HCT116 (cell line): ENCODE measurements around the gene OSBP2. TPM values are rescaled to one million over a fixed set of nuclear protein-coding genes. Genes with fewer than 3 reads are reported as not detected.

Source experiments
- ATAC-seq: fragments of 200-7000 bp; cut with Tn5 transposase; 2 replicates; pipeline ENCODE4 v1.9.1; 2020; ENCODE audit warnings: mild to moderate bottlenecking, moderate library complexity
- BruUV-seq: library from RNA; stranded (reverse); fragments of 400-500 nt; replicated peaks from 2 replicates; lab custom pipeline; 2021; lab: Mats Ljungman, UMichigan
- CTCF ChIA-PET: fragments of 300-600 bp; sonication (Branson Sonifier 250); formaldehyde crosslinking; loops from one replicate; lab custom pipeline; 2021; ENCODE audit warnings: antibody characterized with exemption; lab: Charles Lee
- POLR2A ChIA-PET: fragments of 300-600, 350-600 bp; sonication (Branson Sonifier 250); formaldehyde crosslinking; loops from one replicate; lab custom pipeline; 2021; ENCODE audit warnings: antibody characterized with exemption; lab: Charles Lee
- RAD21 ChIA-PET, 2 experiments: fragments of 300-600 bp; sonication (Branson Sonifier 250); formaldehyde crosslinking; loops; one replicate each; lab custom pipeline; 2023; ENCODE audit warnings: low total read pairs in 2 of 2; ENCODE audit not compliant: uncharacterized antibody in 2 of 2, unreplicated experiment in 2 of 2, low non-redundant PET in 1 of 2; lab: Charles Lee
- DNase-seq: peaks from one replicate; pipeline ENCODE4 v3.0.0-alpha.2; 2010; ENCODE audit warnings: low read depth, low spot score
- H2AFZ ChIP-seq: fragments of 200-600 bp; shearing (Covaris generic), sonication (generic); 2 replicates; pipeline ENCODE4 v1.6.1; 2017; ENCODE audit warnings: low read depth, mixed run types, mixed read lengths, antibody characterized with exemption, low read length; ENCODE audit not compliant: poor library complexity, severe bottlenecking
- H3K27ac ChIP-seq: 2 replicates; pipeline ENCODE4 v1.5.1; 2012; ENCODE audit warnings: low read depth, low read length
- H3K27me3 ChIP-seq: fragments of 200-600 bp; sonication (generic); 2 replicates; pipeline ENCODE4 v1.6.1; 2016; ENCODE audit warnings: mixed run types, low read length, mixed read lengths; ENCODE audit not compliant: insufficient read depth
- H3K36me3 ChIP-seq, 2 experiments: fragments of 200-500 bp in 1 of 2; fragments of 200-600 bp in 1 of 2; sonication (Bioruptor generic) in 1 of 2; sonication (generic) in 1 of 2; 2 replicates each; pipeline versions ENCODE4 v1.5.1 to v1.6.1; 2014 to 2016; ENCODE audit warnings: low read length in 2 of 2, inconsistent platforms in 1 of 2, mixed read lengths in 1 of 2, mixed run types in 1 of 2; ENCODE audit not compliant: insufficient read depth in 2 of 2, control insufficient read depth in 1 of 2
- H3K4me1 ChIP-seq, 2 experiments: fragments of 200-600 bp in 1 of 2; sonication (generic) in 1 of 2; 2 replicates each; pipeline versions ENCODE4 v1.5.1 to v1.6.1; 2012 to 2017; ENCODE audit warnings: low read length in 2 of 2, inconsistent platforms in 1 of 2, mild to moderate bottlenecking in 1 of 2, mixed read lengths in 1 of 2, mixed run types in 1 of 2, moderate library complexity in 1 of 2; ENCODE audit not compliant: insufficient read depth in 2 of 2, control insufficient read depth in 1 of 2
- H3K4me2 ChIP-seq: fragments of 200-600 bp; sonication (generic); 2 replicates; pipeline ENCODE4 v1.6.1; 2017; ENCODE audit warnings: mixed run types, low read length, mixed read lengths
- H3K4me3 ChIP-seq, 2 experiments: fragments of 200-600 bp in 1 of 2; sonication (generic) in 1 of 2; replicated peaks in 1 of 2; 2 replicates each; pipeline ENCODE4 v1.5.1; 2011 to 2016; ENCODE audit warnings: low read length in 2 of 2, control low read depth in 1 of 2, low read depth in 1 of 2, mild to moderate bottlenecking in 1 of 2, mixed read lengths in 1 of 2, mixed run types in 1 of 2
- H3K79me2 ChIP-seq: fragments of 200-600 bp; sonication (generic); 2 replicates; pipeline ENCODE4 v1.6.1; 2017; ENCODE audit warnings: mild to moderate bottlenecking, mixed run types, low read length, moderate library complexity, mixed read lengths; ENCODE audit not compliant: insufficient read depth
- H3K9ac ChIP-seq: fragments of 200-600 bp; sonication (generic); 2 replicates; pipeline ENCODE4 v1.6.1; 2016; ENCODE audit warnings: low read length, mixed read lengths
- H3K9me2 ChIP-seq: fragments of 200-600 bp; sonication (generic), shearing (Covaris generic); 2 replicates; pipeline ENCODE4 v1.6.1; 2017; ENCODE audit warnings: mixed run types, mild to moderate bottlenecking, moderate library complexity; ENCODE audit not compliant: insufficient read depth
- H3K9me3 ChIP-seq, 2 experiments: fragments of 200-500 bp in 1 of 2; fragments of 200-600 bp in 1 of 2; sonication (Bioruptor generic) in 1 of 2; sonication (generic) in 1 of 2; 2 replicates each; pipeline ENCODE4 v1.6.1; 2014 to 2017; ENCODE audit warnings: low read length in 2 of 2, mixed read lengths in 2 of 2, inconsistent platforms in 1 of 2, low read depth in 1 of 2, mild to moderate bottlenecking in 1 of 2, mixed run types in 1 of 2, moderate library complexity in 1 of 2; ENCODE audit not compliant: control insufficient read depth in 1 of 2, insufficient read depth in 1 of 2
- H4K20me1 ChIP-seq: fragments of 200-600 bp; sonication (generic), shearing (Covaris generic); 2 replicates; pipeline ENCODE4 v1.6.1; 2017; ENCODE audit warnings: mixed run types, mild to moderate bottlenecking, moderate library complexity; ENCODE audit not compliant: insufficient read depth
- CBX3 ChIP-seq: IDR thresholded peaks from 2 replicates; pipeline ENCODE4 v1.6.1; 2012; ENCODE audit warnings: low read depth
- EGR1 ChIP-seq: IDR thresholded peaks from 2 replicates; pipeline ENCODE4 v1.6.1; 2012; ENCODE audit warnings: low read depth
- ELF1 ChIP-seq: IDR thresholded peaks from 2 replicates; pipeline ENCODE4 v1.6.1; 2012; ENCODE audit warnings: low read depth, borderline replicate concordance
- EZH2 ChIP-seq: fragments of 200-600 bp; sonication (generic); IDR thresholded peaks from 2 replicates; pipeline ENCODE4 v1.6.1; 2017; ENCODE audit warnings: antibody characterized with exemption, mixed run types
- EZH2phosphoT487 ChIP-seq: fragments of 200-600 bp; IDR thresholded peaks from 2 replicates; pipeline ENCODE4 v1.6.1; 2018; ENCODE audit warnings: antibody characterized with exemption, borderline replicate concordance
- FOSL1 ChIP-seq: IDR thresholded peaks from 2 replicates; pipeline ENCODE4 v1.6.1; 2012; ENCODE audit warnings: low read depth
- JUND ChIP-seq: IDR thresholded peaks from 2 replicates; pipeline ENCODE4 v1.6.1; 2012
- RAD21 ChIP-seq: IDR thresholded peaks from 2 replicates; pipeline ENCODE4 v1.6.1; 2012; ENCODE audit warnings: low read depth, mild to moderate bottlenecking
- SRF ChIP-seq: IDR thresholded peaks from 2 replicates; pipeline ENCODE4 v1.6.1; 2012; ENCODE audit warnings: low read depth
- TCF7L2 ChIP-seq: IDR thresholded peaks from 2 replicates; pipeline ENCODE4 v1.7.0; 2011; ENCODE audit warnings: borderline replicate concordance, inconsistent platforms; ENCODE audit not compliant: insufficient read depth, insufficient read length; ENCODE audit errors: extremely low read depth
- YY1 ChIP-seq: IDR thresholded peaks from 2 replicates; pipeline ENCODE4 v1.6.1; 2011; ENCODE audit warnings: low read length, low read depth, moderate library complexity, mild to moderate bottlenecking; ENCODE audit not compliant: insufficient replicate concordance; ENCODE audit errors: extremely low read depth
- ZFX ChIP-seq: fragments of 450-650 bp; IDR thresholded peaks from 2 replicates; pipeline ENCODE4 v1.6.1; 2017
- ZNF274 ChIP-seq: fragments of 200-500 bp; sonication (Bioruptor generic); IDR thresholded peaks from 2 replicates; pipeline ENCODE4 v1.6.1; 2014; ENCODE audit warnings: mild to moderate bottlenecking, low read depth, low read length, inconsistent platforms
- intact Hi-C: fragments of 100-400 bp; cut with micrococcal nuclease; formaldehyde crosslinking; loops from 2 replicates; pipeline ENCODE4 v1.10.0; 2022
- total RNA-seq: library from RNA; stranded (reverse); gene quantifications from one replicate; pipeline ENCODE4 v1.2.1, GENCODE V29; 2021; ENCODE audit not compliant: unreplicated experiment
- TF ChIP-seq, protein P1 (sequence below): IDR thresholded peaks from 2 replicates; pipeline ENCODE4 v1.6.1; 2011; ENCODE audit warnings: mild to moderate bottlenecking, low read length, moderate library complexity; ENCODE audit not compliant: insufficient replicate concordance; ENCODE audit errors: extremely low read depth
- TF ChIP-seq, protein P2 (sequence below): IDR thresholded peaks from 2 replicates; pipeline ENCODE4 v1.6.1; 2012
- TF ChIP-seq, protein P3 (sequence below): IDR thresholded peaks from 2 replicates; pipeline ENCODE4 v1.6.1; 2012; ENCODE audit warnings: low read depth
- TF ChIP-seq, protein P4 (sequence below), 3 experiments: fragments of 200-600 bp in 1 of 3; sonication (generic) in 1 of 3; IDR thresholded peaks in 2 of 3; conservative IDR thresholded peaks in 1 of 3; 2 replicates each; pipeline ENCODE4 v1.5.1; 2012 to 2017; ENCODE audit warnings: low read depth in 2 of 3, low read length in 2 of 3, antibody characterized with exemption in 1 of 3, borderline replicate concordance in 1 of 3, control low read depth in 1 of 3, mild to moderate bottlenecking in 1 of 3, mixed read lengths in 1 of 3, mixed run types in 1 of 3, moderate library complexity in 1 of 3; ENCODE audit not compliant: insufficient read depth in 1 of 3
- TF ChIP-seq, protein P5 (sequence below): IDR thresholded peaks from 2 replicates; pipeline ENCODE4 v1.6.1; 2012

The OSBP2 gene
- total RNA-seq, 1 experiment from 2014 or later: 12.9 TPM

DNA sequence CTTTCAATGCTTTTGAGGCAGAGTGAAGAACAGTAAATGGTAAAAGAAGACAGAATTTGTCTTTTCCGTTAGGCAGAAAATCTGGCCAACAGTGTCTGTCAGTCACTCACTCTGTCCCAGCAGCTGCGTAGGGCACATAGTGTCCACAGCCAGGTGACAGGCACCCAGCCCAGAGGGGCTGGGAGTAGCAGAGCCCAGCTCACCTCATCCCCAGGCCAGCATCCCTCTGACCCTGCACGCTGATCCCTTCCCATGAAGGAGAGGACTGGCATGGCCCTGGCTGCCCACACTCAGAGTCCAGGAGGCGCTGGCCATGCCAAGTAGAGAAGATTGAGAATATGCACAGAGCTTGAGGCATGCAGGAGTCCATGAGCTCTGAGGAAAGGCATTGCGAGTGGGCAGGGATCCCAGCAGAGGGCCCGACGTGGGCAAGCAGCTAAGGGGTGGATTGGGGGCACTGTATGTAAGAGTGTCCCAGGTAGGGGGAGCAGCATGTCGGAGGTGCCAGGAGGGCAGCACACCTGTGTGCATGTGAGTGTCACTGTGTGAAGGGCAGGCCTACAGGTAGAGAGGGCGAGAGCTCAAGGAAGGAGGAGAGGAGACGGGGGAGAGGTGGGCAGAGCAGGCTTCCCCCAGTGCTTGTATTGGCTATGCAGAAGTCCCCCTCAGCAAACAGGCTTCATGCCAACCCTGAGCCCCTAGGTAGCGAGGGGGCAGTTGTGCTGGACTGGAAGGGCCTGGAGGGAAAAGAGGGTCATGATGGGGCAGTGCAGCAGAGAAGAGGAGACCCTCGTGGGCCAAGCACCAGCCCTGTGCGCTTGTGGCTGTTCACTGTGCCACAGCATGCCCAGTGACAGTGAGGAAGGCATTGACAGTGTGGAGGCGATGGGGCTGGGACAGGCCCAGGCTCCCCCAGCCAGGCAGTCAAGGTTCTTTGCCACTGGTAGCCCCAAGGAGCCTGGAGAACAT lies 133.8 kb downstream of the OSBP2 start:
- peaks cover 3% of the 10 kb centered on the region; the same call in 1 of the 2 replicates for H3K79me2 ChIP-seq
- no peak overlapping the region for H3K9ac ChIP-seq
- no peak overlapping the region for H3K27ac ChIP-seq
- no peak for DNase-seq
- H3K4me3 ChIP-seq: no peak overlapping the region
- no peak overlapping the region for H3K4me2 ChIP-seq
- intact Hi-C loops: no loop called here
- peaks cover 36 to 69% of the 10 kb centered on the region in 2 experiments for H3K4me1 ChIP-seq
- H3K36me3 ChIP-seq: no peaks in the 10 kb centered on the region
- no peak overlapping the region for H2AFZ ChIP-seq
- BruUV-seq: no TSS peak
- H3K27me3 ChIP-seq: no peaks in the 10 kb centered on the region
- no peaks in the 10 kb centered on the region for H4K20me1 ChIP-seq
- no peak for ATAC-seq
- H3K9me2 ChIP-seq: no peaks in the 10 kb centered on the region
- POLR2A ChIA-PET: interaction anchor here (1.2 kb wide), 1 partner anchor 11 kb away, joined by 3 read pairs; no protein-coding TSS in a partner anchor
- CTCF ChIA-PET: no interaction called here
- no peaks in the 10 kb centered on the region for H3K9me3 ChIP-seq
- RAD21 ChIA-PET: no interaction called here
- no peak for TF ChIP-seq YY1
- TF ChIP-seq EZH2phosphoT487: no peak
- TF ChIP-seq ZFX: no peak
- TF ChIP-seq, protein P1, sequence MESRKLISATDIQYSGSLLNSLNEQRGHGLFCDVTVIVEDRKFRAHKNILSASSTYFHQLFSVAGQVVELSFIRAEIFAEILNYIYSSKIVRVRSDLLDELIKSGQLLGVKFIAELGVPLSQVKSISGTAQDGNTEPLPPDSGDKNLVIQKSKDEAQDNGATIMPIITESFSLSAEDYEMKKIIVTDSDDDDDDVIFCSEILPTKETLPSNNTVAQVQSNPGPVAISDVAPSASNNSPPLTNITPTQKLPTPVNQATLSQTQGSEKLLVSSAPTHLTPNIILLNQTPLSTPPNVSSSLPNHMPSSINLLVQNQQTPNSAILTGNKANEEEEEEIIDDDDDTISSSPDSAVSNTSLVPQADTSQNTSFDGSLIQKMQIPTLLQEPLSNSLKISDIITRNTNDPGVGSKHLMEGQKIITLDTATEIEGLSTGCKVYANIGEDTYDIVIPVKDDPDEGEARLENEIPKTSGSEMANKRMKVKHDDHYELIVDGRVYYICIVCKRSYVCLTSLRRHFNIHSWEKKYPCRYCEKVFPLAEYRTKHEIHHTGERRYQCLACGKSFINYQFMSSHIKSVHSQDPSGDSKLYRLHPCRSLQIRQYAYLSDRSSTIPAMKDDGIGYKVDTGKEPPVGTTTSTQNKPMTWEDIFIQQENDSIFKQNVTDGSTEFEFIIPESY: no peak
- TF ChIP-seq, protein P2, sequence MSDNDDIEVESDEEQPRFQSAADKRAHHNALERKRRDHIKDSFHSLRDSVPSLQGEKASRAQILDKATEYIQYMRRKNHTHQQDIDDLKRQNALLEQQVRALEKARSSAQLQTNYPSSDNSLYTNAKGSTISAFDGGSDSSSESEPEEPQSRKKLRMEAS: no peak
- TF ChIP-seq, protein P3, sequence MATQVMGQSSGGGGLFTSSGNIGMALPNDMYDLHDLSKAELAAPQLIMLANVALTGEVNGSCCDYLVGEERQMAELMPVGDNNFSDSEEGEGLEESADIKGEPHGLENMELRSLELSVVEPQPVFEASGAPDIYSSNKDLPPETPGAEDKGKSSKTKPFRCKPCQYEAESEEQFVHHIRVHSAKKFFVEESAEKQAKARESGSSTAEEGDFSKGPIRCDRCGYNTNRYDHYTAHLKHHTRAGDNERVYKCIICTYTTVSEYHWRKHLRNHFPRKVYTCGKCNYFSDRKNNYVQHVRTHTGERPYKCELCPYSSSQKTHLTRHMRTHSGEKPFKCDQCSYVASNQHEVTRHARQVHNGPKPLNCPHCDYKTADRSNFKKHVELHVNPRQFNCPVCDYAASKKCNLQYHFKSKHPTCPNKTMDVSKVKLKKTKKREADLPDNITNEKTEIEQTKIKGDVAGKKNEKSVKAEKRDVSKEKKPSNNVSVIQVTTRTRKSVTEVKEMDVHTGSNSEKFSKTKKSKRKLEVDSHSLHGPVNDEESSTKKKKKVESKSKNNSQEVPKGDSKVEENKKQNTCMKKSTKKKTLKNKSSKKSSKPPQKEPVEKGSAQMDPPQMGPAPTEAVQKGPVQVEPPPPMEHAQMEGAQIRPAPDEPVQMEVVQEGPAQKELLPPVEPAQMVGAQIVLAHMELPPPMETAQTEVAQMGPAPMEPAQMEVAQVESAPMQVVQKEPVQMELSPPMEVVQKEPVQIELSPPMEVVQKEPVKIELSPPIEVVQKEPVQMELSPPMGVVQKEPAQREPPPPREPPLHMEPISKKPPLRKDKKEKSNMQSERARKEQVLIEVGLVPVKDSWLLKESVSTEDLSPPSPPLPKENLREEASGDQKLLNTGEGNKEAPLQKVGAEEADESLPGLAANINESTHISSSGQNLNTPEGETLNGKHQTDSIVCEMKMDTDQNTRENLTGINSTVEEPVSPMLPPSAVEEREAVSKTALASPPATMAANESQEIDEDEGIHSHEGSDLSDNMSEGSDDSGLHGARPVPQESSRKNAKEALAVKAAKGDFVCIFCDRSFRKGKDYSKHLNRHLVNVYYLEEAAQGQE: no peak
- no peak for TF ChIP-seq CBX3
- TF ChIP-seq, protein P4, sequence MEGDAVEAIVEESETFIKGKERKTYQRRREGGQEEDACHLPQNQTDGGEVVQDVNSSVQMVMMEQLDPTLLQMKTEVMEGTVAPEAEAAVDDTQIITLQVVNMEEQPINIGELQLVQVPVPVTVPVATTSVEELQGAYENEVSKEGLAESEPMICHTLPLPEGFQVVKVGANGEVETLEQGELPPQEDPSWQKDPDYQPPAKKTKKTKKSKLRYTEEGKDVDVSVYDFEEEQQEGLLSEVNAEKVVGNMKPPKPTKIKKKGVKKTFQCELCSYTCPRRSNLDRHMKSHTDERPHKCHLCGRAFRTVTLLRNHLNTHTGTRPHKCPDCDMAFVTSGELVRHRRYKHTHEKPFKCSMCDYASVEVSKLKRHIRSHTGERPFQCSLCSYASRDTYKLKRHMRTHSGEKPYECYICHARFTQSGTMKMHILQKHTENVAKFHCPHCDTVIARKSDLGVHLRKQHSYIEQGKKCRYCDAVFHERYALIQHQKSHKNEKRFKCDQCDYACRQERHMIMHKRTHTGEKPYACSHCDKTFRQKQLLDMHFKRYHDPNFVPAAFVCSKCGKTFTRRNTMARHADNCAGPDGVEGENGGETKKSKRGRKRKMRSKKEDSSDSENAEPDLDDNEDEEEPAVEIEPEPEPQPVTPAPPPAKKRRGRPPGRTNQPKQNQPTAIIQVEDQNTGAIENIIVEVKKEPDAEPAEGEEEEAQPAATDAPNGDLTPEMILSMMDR (IDR thresholded peaks at IDR 0.05 in 2 of 3, conservative IDR thresholded peaks at IDR 0.05 in 1 of 3; ENCODE audit: borderline replicate concordance in 1 of 3, insufficient read depth in 1 of 3, low read depth in 2 of 3, low read length in 2 of 3): no peak
- TF ChIP-seq RAD21: no peak
- TF ChIP-seq EGR1: no peak
- no peak for TF ChIP-seq TCF7L2
- TF ChIP-seq ELF1: no peak
- TF ChIP-seq FOSL1: no peak
- no peak for TF ChIP-seq JUND
- no peak for TF ChIP-seq EZH2
- TF ChIP-seq, protein P5, sequence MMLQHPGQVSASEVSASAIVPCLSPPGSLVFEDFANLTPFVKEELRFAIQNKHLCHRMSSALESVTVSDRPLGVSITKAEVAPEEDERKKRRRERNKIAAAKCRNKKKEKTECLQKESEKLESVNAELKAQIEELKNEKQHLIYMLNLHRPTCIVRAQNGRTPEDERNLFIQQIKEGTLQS: no peak
- no peak for TF ChIP-seq ZNF274
- TF ChIP-seq SRF: no peak
